ENCODE measurements around the gene GALNT10.

Gene GALNT10

GRCh38 chr5:154422298-154422697 is 231.8 kb downstream of the GALNT10 start:
- Histone ChIP-seq H3K4me3 (ENCODE audit: low read depth, low read length) (no peak overlapping the region), H3K27ac (ENCODE audit: low read depth, low read length) (no peak overlapping the region), H3K9me3 (ENCODE audit: control insufficient read depth, insufficient read depth, low read length) (no peaks in the 10 kb centered on the region), H3K4me1 (ENCODE audit: control insufficient read depth, insufficient read depth, low read length) (peaks cover 9% of the 10 kb centered on the region), H3K27me3 (ENCODE audit: control insufficient read depth, insufficient read depth, low read length) (no peaks in the 10 kb centered on the region), H3K36me3 (ENCODE audit: control insufficient read depth, insufficient read depth, low read length) (0 out of 2 replicates have a peak, but pooled peaks cover 2% of the 10 kb centered on the region), H3K9ac (ENCODE audit: low read depth, low read length) (no peak overlapping the region)

- Histone ChIP-seq H3K9ac (ENCODE audit: low read depth, low read length) (no peak overlapping the region), H3K4me1 (ENCODE audit: control insufficient read depth, insufficient read depth, low read length) (no peaks in the 10 kb centered on the region), H3K27ac (ENCODE audit: low read depth, low read length) (no peak overlapping the region), H3K4me3 (ENCODE audit: low read depth, low read length) (no peak overlapping the region), H3K9me3 (ENCODE audit: control insufficient read depth, insufficient read depth, low read length) (no peaks in the 10 kb centered on the region), H3K36me3 (ENCODE audit: control insufficient read depth, insufficient read depth, low read length) (no peaks in the 10 kb centered on the region), H3K27me3 (ENCODE audit: control insufficient read depth, insufficient read depth, low read length) (no peaks in the 10 kb centered on the region)
These were observed 237.7 kb downstream of the GALNT10 start for GRCh38 chr5:154428208-154428607.

GRCh38 chr5:154429341-154429740 is 238.8 kb downstream of the GALNT10 start:
- no peak overlapping the region for H3K4me3 ChIP-seq (ENCODE audit: low read depth, low read length)
- no peaks in the 10 kb centered on the region for H3K36me3 ChIP-seq (ENCODE audit: control insufficient read depth, insufficient read depth, low read length)
- H3K9ac ChIP-seq (ENCODE audit: low read depth, low read length), result no peak overlapping the region
- H3K27me3 ChIP-seq (ENCODE audit: control insufficient read depth, insufficient read depth, low read length), result no peaks in the 10 kb centered on the region
- H3K27ac ChIP-seq (ENCODE audit: low read depth, low read length), result no peak overlapping the region
- no peaks in the 10 kb centered on the region for H3K4me1 ChIP-seq (ENCODE audit: control insufficient read depth, insufficient read depth, low read length)
- no peaks in the 10 kb centered on the region for H3K9me3 ChIP-seq (ENCODE audit: control insufficient read depth, insufficient read depth, low read length)

GRCh38 chr5:154430466-154430865 is 239.9 kb downstream of the GALNT10 start:
- H3K27ac ChIP-seq (ENCODE audit: low read depth, low read length), result no peak overlapping the region

GRCh38 chr5:154430961-154431630 is 240.6 kb downstream of the GALNT10 start:
- no peaks in the 10 kb centered on the region for H3K27me3 ChIP-seq (ENCODE audit: control insufficient read depth, insufficient read depth, low read length)
- no peak overlapping the region for H3K27ac ChIP-seq (ENCODE audit: low read depth, low read length)
- no peak overlapping the region for H3K9ac ChIP-seq (ENCODE audit: low read depth, low read length)
- H3K9me3 ChIP-seq (ENCODE audit: control insufficient read depth, insufficient read depth, low read length), result no peaks in the 10 kb centered on the region
- H3K4me3 ChIP-seq (ENCODE audit: low read depth, low read length), result no peak overlapping the region
- H3K4me1 ChIP-seq (ENCODE audit: control insufficient read depth, insufficient read depth, low read length), result no peaks in the 10 kb centered on the region
- H3K36me3 ChIP-seq (ENCODE audit: control insufficient read depth, insufficient read depth, low read length), result peaks cover 5% of the 10 kb centered on the region

More at GRCh38 chr5:154430466-154430865, 239.9 kb downstream of the GALNT10 start:
- no peaks in the 10 kb centered on the region for H3K27me3 ChIP-seq (ENCODE audit: control insufficient read depth, insufficient read depth, low read length)
- H3K4me3 ChIP-seq (ENCODE audit: low read depth, low read length), result no peak overlapping the region
- H3K9me3 ChIP-seq (ENCODE audit: control insufficient read depth, insufficient read depth, low read length), result no peaks in the 10 kb centered on the region
- no peaks in the 10 kb centered on the region for H3K4me1 ChIP-seq (ENCODE audit: control insufficient read depth, insufficient read depth, low read length)
- H3K9ac ChIP-seq (ENCODE audit: low read depth, low read length), result no peak overlapping the region
- no peaks in the 10 kb centered on the region for H3K36me3 ChIP-seq (ENCODE audit: control insufficient read depth, insufficient read depth, low read length)

GRCh38 chr5:154435226-154435625 is 244.7 kb downstream of the GALNT10 start:
- Histone ChIP-seq H3K27me3 (ENCODE audit: control insufficient read depth, insufficient read depth, low read length) (no peaks in the 10 kb centered on the region), H3K9ac (ENCODE audit: low read depth, low read length) (no peak overlapping the region), H3K4me3 (ENCODE audit: low read depth, low read length) (no peak overlapping the region), H3K9me3 (ENCODE audit: control insufficient read depth, insufficient read depth, low read length) (no peaks in the 10 kb centered on the region), H3K4me1 (ENCODE audit: control insufficient read depth, insufficient read depth, low read length) (no peaks in the 10 kb centered on the region), H3K27ac (ENCODE audit: low read depth, low read length) (no peak overlapping the region), H3K36me3 (ENCODE audit: control insufficient read depth, insufficient read depth, low read length) (peaks cover 17% of the 10 kb centered on the region)

GRCh38 chr5:154437281-154437965 is 246.9 kb downstream of the GALNT10 start:
- H3K36me3 ChIP-seq (ENCODE audit: control insufficient read depth, insufficient read depth, low read length), result peaks cover 35% of the 10 kb centered on the region
- no peaks in the 10 kb centered on the region for H3K27me3 ChIP-seq (ENCODE audit: control insufficient read depth, insufficient read depth, low read length)
- H3K4me3 ChIP-seq (ENCODE audit: low read depth, low read length), result no peak overlapping the region
- no peaks in the 10 kb centered on the region for H3K4me1 ChIP-seq (ENCODE audit: control insufficient read depth, insufficient read depth, low read length)
- no peak overlapping the region for H3K9ac ChIP-seq (ENCODE audit: low read depth, low read length)
- H3K9me3 ChIP-seq (ENCODE audit: control insufficient read depth, insufficient read depth, low read length), result no peaks in the 10 kb centered on the region
- no peak overlapping the region for H3K27ac ChIP-seq (ENCODE audit: low read depth, low read length)

- no peaks in the 10 kb centered on the region for H3K9me3 ChIP-seq (ENCODE audit: control insufficient read depth, insufficient read depth, low read length)
- no peak overlapping the region for H3K27ac ChIP-seq (ENCODE audit: low read depth, low read length)
- no peaks in the 10 kb centered on the region for H3K27me3 ChIP-seq (ENCODE audit: control insufficient read depth, insufficient read depth, low read length)
- no peak overlapping the region for H3K4me3 ChIP-seq (ENCODE audit: low read depth, low read length)
- H3K36me3 ChIP-seq (ENCODE audit: control insufficient read depth, insufficient read depth, low read length), result peaks cover 37% of the 10 kb centered on the region
- no peak overlapping the region for H3K9ac ChIP-seq (ENCODE audit: low read depth, low read length)
- H3K4me1 ChIP-seq (ENCODE audit: control insufficient read depth, insufficient read depth, low read length), result 0 out of 2 replicates have a peak, but pooled peaks cover 4% of the 10 kb centered on the region
These were observed 250.0 kb downstream of the GALNT10 start for GRCh38 chr5:154440540-154440939.

GRCh38 chr5:154442801-154443200 is 252.3 kb downstream of the GALNT10 start:
- peaks cover 10% of the 10 kb centered on the region; the same call in 1 of the 2 replicates for H3K4me1 ChIP-seq (ENCODE audit: control insufficient read depth, insufficient read depth, low read length)

GRCh38 chr5:154444556-154445421 is 254.3 kb downstream of the GALNT10 start:
- peaks cover 6% of the 10 kb centered on the region for H3K27me3 ChIP-seq (ENCODE audit: control insufficient read depth, insufficient read depth, low read length)
- H3K9me3 ChIP-seq (ENCODE audit: control insufficient read depth, insufficient read depth, low read length), result no peaks in the 10 kb centered on the region
- H3K36me3 ChIP-seq (ENCODE audit: control insufficient read depth, insufficient read depth, low read length), result peaks cover 20% of the 10 kb centered on the region
- H3K4me1 ChIP-seq (ENCODE audit: control insufficient read depth, insufficient read depth, low read length), result peaks cover 10% of the 10 kb centered on the region; the same call in 1 of the 2 replicates
- peak overlapping the region; percentile 19; the same call in 1 of the 2 replicates for H3K9ac ChIP-seq (ENCODE audit: low read depth, low read length)
- peak overlapping the region; percentile 86 for H3K4me3 ChIP-seq (ENCODE audit: low read depth, low read length)
- H3K27ac ChIP-seq (ENCODE audit: low read depth, low read length), result no peak overlapping the region

More at GRCh38 chr5:154442801-154443200, 252.3 kb downstream of the GALNT10 start:
- Histone ChIP-seq H3K9me3 (ENCODE audit: control insufficient read depth, insufficient read depth, low read length) (no peaks in the 10 kb centered on the region), H3K4me3 (ENCODE audit: low read depth, low read length) (no peak overlapping the region), H3K27ac (ENCODE audit: low read depth, low read length) (no peak overlapping the region), H3K36me3 (ENCODE audit: control insufficient read depth, insufficient read depth, low read length) (peaks cover 28% of the 10 kb centered on the region), H3K27me3 (ENCODE audit: control insufficient read depth, insufficient read depth, low read length) (peaks cover 6% of the 10 kb centered on the region), H3K9ac (ENCODE audit: low read depth, low read length) (no peak overlapping the region)
